Lung (tissue), 12 donors: ENCODE measurements around the gene HDAC4. TPM values are rescaled to one million over a fixed set of nuclear protein-coding genes. Genes with fewer than 3 reads are reported as not detected.

Experiments used
- ATAC-seq: fragments of 200-7000 bp; cut with Tn5 transposase; one replicate; pipeline ENCODE4 v1.9.1; 2020; ENCODE audit warnings: moderate number of reproducible peaks; ENCODE audit not compliant: insufficient read depth, low FRiP score
- DNase-seq, 3 donors: peaks; one replicate each; pipeline ENCODE4 v3.0.0-alpha.2; 2013 to 2017
- H3K27ac ChIP-seq, 2 donors: one replicate each; pipeline ENCODE4 v1.5.1; 2013; ENCODE audit warnings: mild to moderate bottlenecking in 2 of 2, moderate library complexity in 2 of 2, control low read depth in 1 of 2, inconsistent platforms in 1 of 2, low read depth in 1 of 2, low read length in 1 of 2
- H3K27me3 ChIP-seq, 3 donors: one replicate each; pipeline ENCODE4 v1.5.1; 2013; ENCODE audit warnings: low read length in 2 of 3; ENCODE audit not compliant: control insufficient read depth in 3 of 3, insufficient read depth in 3 of 3
- H3K36me3 ChIP-seq, 4 donors: one replicate each; pipeline ENCODE4 v1.5.1; 2013; ENCODE audit warnings: low read length in 4 of 4, mild to moderate bottlenecking in 1 of 4, moderate library complexity in 1 of 4; ENCODE audit not compliant: control insufficient read depth in 4 of 4, insufficient read depth in 4 of 4
- H3K4me1 ChIP-seq, 5 donors: one replicate each; pipeline ENCODE4 v1.5.1; 2013; ENCODE audit warnings: low read length in 5 of 5, mild to moderate bottlenecking in 2 of 5, moderate library complexity in 1 of 5; ENCODE audit not compliant: control insufficient read depth in 5 of 5, insufficient read depth in 5 of 5
- H3K4me3 ChIP-seq: one replicate; pipeline ENCODE4 v1.5.1; 2013; ENCODE audit warnings: mild to moderate bottlenecking, control low read depth, moderate library complexity
- H3K9ac ChIP-seq, 2 donors: one replicate each; pipeline ENCODE4 v1.5.1; 2013; ENCODE audit warnings: low read length in 2 of 2, control low read depth in 1 of 2; ENCODE audit not compliant: insufficient read depth in 1 of 2
- H3K9me3 ChIP-seq, 4 donors: one replicate each; pipeline ENCODE4 v1.5.1; 2013; ENCODE audit warnings: low read length in 3 of 4, mild to moderate bottlenecking in 1 of 4, moderate library complexity in 1 of 4; ENCODE audit not compliant: control insufficient read depth in 4 of 4, insufficient read depth in 3 of 4
- CTCF ChIP-seq: IDR thresholded peaks from 2 replicates; pipeline ENCODE4 v1.5.1; 2012; ENCODE audit warnings: mild to moderate bottlenecking; ENCODE audit errors: control extremely low read depth, extremely low read depth
- WGBS, 2 donors: extraction: QIAGEN DNeasy Blood & Tissue Kit; methylation state at CpG; one replicate each; pipeline ENCODE4 v1.1.7; 2013; 5-methylcytosine and 5-hydroxymethylcytosine counted together
- polyA plus RNA-seq, 2 donors: library from polyadenylated mRNA; stranded (reverse); fragments of 200-250 nt; gene quantifications; one replicate each; pipeline ENCODE4 v1.2.1, GENCODE V29; 2013
- total RNA-seq, 2 donors: library from RNA; depleted of rRNA in 1 of 2; stranded (reverse); fragments of >200 nt in 1 of 2; gene quantifications; one replicate each; pipeline ENCODE4 v1.2.1, GENCODE V29; 2014 to 2021
- donor health status: control.
- donor health status: control.
- donor health status: Bipolar disorder and iron deficiency.
- donor health status: healthy.
- donor health status: DM: yes; HTN: yes; CAD: no.

HDAC4 gene
- total and polyA plus RNA-seq, 4 donors: 6.9 to 47.7 (median 20.7) TPM

- Histone ChIP-seq H3K4me3 (no peak overlapping the region), H3K27ac (no peak overlapping the region), H3K27me3 (no peaks in the 10 kb centered on the region), H3K9me3 (no peaks in the 10 kb centered on the region), H3K4me1 (peaks cover 0 to 16% (median 2%) of the 10 kb centered on the region in 5 donors), H3K36me3 (peaks cover 0 to 3% (median 0%) of the 10 kb centered on the region in 4 donors), H3K9ac (no peak overlapping the region)
- ATAC-seq (no peak), DNase-seq (no peak)
- WGBS, 2 donors: 88 to 93% methylated on average over 20 of the region's 20 CpGs
- no peak for TF ChIP-seq CTCF
Measured at GRCh38 chr2:239386001-239386670, 14.7 kb downstream of the HDAC4 start.

- H3K4me1 ChIP-seq: peaks cover 0 to 18% (median 2%) of the 10 kb centered on the region in 5 donors
- no peak for DNase-seq
- H3K9ac ChIP-seq: no peak overlapping the region
- 94 to 96% methylated on average over 25 to 26 of the region's 26 CpGs for WGBS, 2 donors
- no peak for TF ChIP-seq CTCF
- no peaks in the 10 kb centered on the region for H3K9me3 ChIP-seq
- H3K27ac ChIP-seq: no peak overlapping the region
- no peak overlapping the region for H3K4me3 ChIP-seq
- peaks cover 0 to 3% (median 0%) of the 10 kb centered on the region in 4 donors for H3K36me3 ChIP-seq
- H3K27me3 ChIP-seq: no peaks in the 10 kb centered on the region
- no peak for ATAC-seq
Measured at GRCh38 chr2:239385096-239386000, 15.5 kb downstream of the HDAC4 start.

- Histone ChIP-seq H3K27ac (no peak overlapping the region), H3K9me3 (no peaks in the 10 kb centered on the region), H3K9ac (no peak overlapping the region), H3K4me3 (no peak overlapping the region), H3K27me3 (no peaks in the 10 kb centered on the region), H3K4me1 (peaks cover 0 to 18% (median 2%) of the 10 kb centered on the region in 5 donors), H3K36me3 (peaks cover 0 to 1% (median 0%) of the 10 kb centered on the region in 4 donors)
- DNase-seq: no peak
- TF ChIP-seq CTCF: no peak
- WGBS, 2 donors: 92 to 96% methylated on average over 17 of the region's 17 CpGs
- ATAC-seq: no peak
Measured at GRCh38 chr2:239383759-239384156, 17.1 kb downstream of the HDAC4 start.
